Measurements from ENCODE around the gene SERPINA3. TPM values are rescaled to one million over a fixed set of nuclear protein-coding genes. Genes with fewer than 3 reads are reported as not detected.

The SERPINA3 gene
- total RNA-seq, 1 experiment from 2014 or later: 2.3 TPM

GRCh38 chr14:94568186-94568585 lies 44.0 kb upstream of the SERPINA3 start:
- no peaks in the 10 kb centered on the region for H3K27me3 Mint-ChIP-seq (ENCODE audit: insufficient read depth, unreplicated experiment)
- Histone ChIP-seq H3K4me1 (peaks cover 18% of the 10 kb centered on the region), H3K27me3 (replicated peaks; ENCODE audit: control insufficient read depth, insufficient read depth, low read length) (no peaks in the 10 kb centered on the region), H3K4me3 (ENCODE audit: low read depth, low read length) (no peak overlapping the region), H3K9me3 (no peaks in the 10 kb centered on the region), H3K36me3 (ENCODE audit: control insufficient read depth, insufficient read depth, low read length) (no peaks in the 10 kb centered on the region)
- H3K36me3 Mint-ChIP-seq (ENCODE audit: insufficient read depth, unreplicated experiment): no peaks in the 10 kb centered on the region
- no peak for DNase-seq
- BruUV-seq (replicated peaks): no TSS peak
- no peaks in the 10 kb centered on the region for H3K9me3 Mint-ChIP-seq (ENCODE audit: unreplicated experiment)
- no peak overlapping the region for H3K27ac Mint-ChIP-seq (ENCODE audit: unreplicated experiment)
- POLR2A ChIA-PET: no interaction called here
- peaks cover 7% of the 10 kb centered on the region for H3K4me1 Mint-ChIP-seq (ENCODE audit: low read depth, unreplicated experiment)
- no peak overlapping the region for H3K4me3 Mint-ChIP-seq (ENCODE audit: unreplicated experiment)
- TF ChIP-seq CTCF (IDR thresholded peaks at IDR 0.05; ENCODE audit: insufficient read depth in 1 of 2, low read depth in 1 of 2, low read length in 1 of 2, severe bottlenecking in 1 of 2, unreplicated experiment in 1 of 2): no peak
- CTCF ChIA-PET: no interaction called here
- intact Hi-C loops (cut with micrococcal nuclease; ENCODE audit: unreplicated experiment): no loop called here

GRCh38 chr14:94569381-94570001 lies 42.7 kb upstream of the SERPINA3 start:
- H3K9me3 ChIP-seq: no peaks in the 10 kb centered on the region
- no peak for TF ChIP-seq CTCF (IDR thresholded peaks at IDR 0.05; ENCODE audit: insufficient read depth in 1 of 2, low read depth in 1 of 2, low read length in 1 of 2, severe bottlenecking in 1 of 2, unreplicated experiment in 1 of 2)
- no peak overlapping the region for H3K27ac Mint-ChIP-seq (ENCODE audit: unreplicated experiment)
- H3K36me3 ChIP-seq (ENCODE audit: control insufficient read depth, insufficient read depth, low read length): no peaks in the 10 kb centered on the region
- H3K4me1 ChIP-seq: peaks cover 26% of the 10 kb centered on the region
- POLR2A ChIA-PET: no interaction called here
- no peak overlapping the region for H3K4me3 Mint-ChIP-seq (ENCODE audit: unreplicated experiment)
- H3K9me3 Mint-ChIP-seq (ENCODE audit: unreplicated experiment): no peaks in the 10 kb centered on the region
- CTCF ChIA-PET: no interaction called here
- H3K27me3 Mint-ChIP-seq (ENCODE audit: insufficient read depth, unreplicated experiment): no peaks in the 10 kb centered on the region
- no peak overlapping the region for H3K4me3 ChIP-seq (ENCODE audit: low read depth, low read length)
- BruUV-seq (replicated peaks): no TSS peak
- no peaks in the 10 kb centered on the region for H3K36me3 Mint-ChIP-seq (ENCODE audit: insufficient read depth, unreplicated experiment)
- peaks cover 7% of the 10 kb centered on the region for H3K4me1 Mint-ChIP-seq (ENCODE audit: low read depth, unreplicated experiment)
- DNase-seq: no peak
- H3K27me3 ChIP-seq (replicated peaks; ENCODE audit: control insufficient read depth, insufficient read depth, low read length): no peaks in the 10 kb centered on the region
- intact Hi-C loops (cut with micrococcal nuclease; ENCODE audit: unreplicated experiment): no loop called here

- Histone ChIP-seq H3K27me3 (replicated peaks; ENCODE audit: control insufficient read depth, insufficient read depth, low read length) (no peaks in the 10 kb centered on the region), H3K36me3 (ENCODE audit: control insufficient read depth, insufficient read depth, low read length) (no peaks in the 10 kb centered on the region), H3K4me3 (ENCODE audit: low read depth, low read length) (no peak overlapping the region), H3K4me1 (peaks cover 26% of the 10 kb centered on the region), H3K9me3 (no peaks in the 10 kb centered on the region)
- Mint-ChIP-seq H3K36me3 (ENCODE audit: insufficient read depth, unreplicated experiment) (no peaks in the 10 kb centered on the region), H3K27ac (ENCODE audit: unreplicated experiment) (no peak overlapping the region), H3K27me3 (ENCODE audit: insufficient read depth, unreplicated experiment) (no peaks in the 10 kb centered on the region), H3K9me3 (ENCODE audit: unreplicated experiment) (no peaks in the 10 kb centered on the region), H3K4me3 (ENCODE audit: unreplicated experiment) (no peak overlapping the region), H3K4me1 (ENCODE audit: low read depth, unreplicated experiment) (peaks cover 7% of the 10 kb centered on the region)
- ChIA-PET CTCF (no interaction called here), POLR2A (no interaction called here)
- DNase-seq: no peak
- BruUV-seq (replicated peaks): no TSS peak
- intact Hi-C loops (cut with micrococcal nuclease; ENCODE audit: unreplicated experiment): no loop called here
- TF ChIP-seq CTCF (IDR thresholded peaks at IDR 0.05; ENCODE audit: insufficient read depth in 1 of 2, low read depth in 1 of 2, low read length in 1 of 2, severe bottlenecking in 1 of 2, unreplicated experiment in 1 of 2): no peak
Measured at GRCh38 chr14:94570002-94570400, 42.2 kb upstream of the SERPINA3 start.

Data from Caco-2 (cell line).